ENCODE results near the gene SLC25A15. TPM values are rescaled to one million over a fixed set of nuclear protein-coding genes. Genes with fewer than 3 reads are reported as not detected.

The SLC25A15 gene
- total RNA-seq, 1 experiment from 2014 or later = 24.5 TPM

DNA sequence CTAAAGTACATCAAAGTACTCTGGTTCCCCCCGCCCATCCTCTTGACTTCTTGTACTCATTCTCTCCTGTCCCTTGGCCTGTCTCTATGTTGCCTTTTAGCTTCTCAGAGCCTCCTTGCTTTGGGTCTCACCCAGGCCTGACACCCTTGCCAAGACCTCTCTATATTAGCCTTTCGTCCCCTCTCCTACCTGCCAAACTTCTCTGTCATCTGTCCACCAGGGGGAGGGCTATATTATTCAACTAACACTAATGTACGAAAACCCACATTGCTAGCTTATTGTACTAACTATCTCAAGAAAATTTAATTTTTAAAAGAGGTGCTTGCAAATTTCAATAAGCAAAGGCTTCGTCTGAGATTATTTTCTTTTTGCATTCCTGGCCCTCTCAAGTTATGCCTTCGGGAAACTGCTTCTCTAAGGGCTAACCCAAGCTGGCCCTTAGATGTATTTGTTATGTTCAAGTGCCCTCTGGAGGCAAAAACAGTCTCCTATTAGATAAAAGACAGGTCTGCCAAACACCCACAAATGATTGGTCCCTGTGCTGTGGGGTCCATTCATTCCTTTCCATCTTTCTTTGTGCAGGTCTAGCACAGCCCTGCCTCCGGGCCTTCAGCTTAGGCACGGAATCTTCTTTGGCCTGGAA is 12.1 kb upstream of the SLC25A15 start:
- ATAC-seq (peak; percentile 88), DNase-seq (ENCODE audit: low read depth, low spot score) (peak; percentile 65)
- no peaks in the 10 kb centered on the region for H3K36me3 ChIP-seq (ENCODE audit: control insufficient read depth in 1 of 2, insufficient read depth in 2 of 2, low read length in 2 of 2)
- no peaks in the 10 kb centered on the region for H3K79me2 ChIP-seq (ENCODE audit: insufficient read depth, low read length)
- no peak overlapping the region for H3K9ac ChIP-seq (ENCODE audit: low read length)
- H3K4me1 ChIP-seq (ENCODE audit: control insufficient read depth in 1 of 2, insufficient read depth in 2 of 2, low read length in 2 of 2) = peaks cover 12 to 32% of the 10 kb centered on the region in 2 experiments
- peak overlapping the region; percentile 94 for H2AFZ ChIP-seq (ENCODE audit: low read depth, low read length, poor library complexity, severe bottlenecking)
- no peaks in the 10 kb centered on the region for H4K20me1 ChIP-seq (ENCODE audit: insufficient read depth)
- no peaks in the 10 kb centered on the region for H3K27me3 ChIP-seq (ENCODE audit: insufficient read depth, low read length)
- RAD21 ChIA-PET (ENCODE audit: low non-redundant PET in 1 of 2, low total read pairs in 2 of 2, uncharacterized antibody in 2 of 2, unreplicated experiment in 2 of 2) = no interaction called here
- CTCF ChIA-PET = interaction anchor here (0.7 to 1.6 kb wide), 20 partner anchors 10 to 1726 kb away, joined by 3 to 11 read pairs (median 4); partner anchors contain the start of genes ELF1 and SLC25A15
- H3K9me2 ChIP-seq (ENCODE audit: insufficient read depth) = no peaks in the 10 kb centered on the region
- TF ChIP-seq RAD21 (IDR thresholded peaks at IDR 0.05; ENCODE audit: low read depth) (peak; percentile 81), EGR1 (IDR thresholded peaks at IDR 0.05; ENCODE audit: low read depth) (no peak), YY1 (IDR thresholded peaks at IDR 0.05; ENCODE audit: extremely low read depth, insufficient replicate concordance, low read depth, low read length) (no peak)
- TF ChIP-seq, protein P1, sequence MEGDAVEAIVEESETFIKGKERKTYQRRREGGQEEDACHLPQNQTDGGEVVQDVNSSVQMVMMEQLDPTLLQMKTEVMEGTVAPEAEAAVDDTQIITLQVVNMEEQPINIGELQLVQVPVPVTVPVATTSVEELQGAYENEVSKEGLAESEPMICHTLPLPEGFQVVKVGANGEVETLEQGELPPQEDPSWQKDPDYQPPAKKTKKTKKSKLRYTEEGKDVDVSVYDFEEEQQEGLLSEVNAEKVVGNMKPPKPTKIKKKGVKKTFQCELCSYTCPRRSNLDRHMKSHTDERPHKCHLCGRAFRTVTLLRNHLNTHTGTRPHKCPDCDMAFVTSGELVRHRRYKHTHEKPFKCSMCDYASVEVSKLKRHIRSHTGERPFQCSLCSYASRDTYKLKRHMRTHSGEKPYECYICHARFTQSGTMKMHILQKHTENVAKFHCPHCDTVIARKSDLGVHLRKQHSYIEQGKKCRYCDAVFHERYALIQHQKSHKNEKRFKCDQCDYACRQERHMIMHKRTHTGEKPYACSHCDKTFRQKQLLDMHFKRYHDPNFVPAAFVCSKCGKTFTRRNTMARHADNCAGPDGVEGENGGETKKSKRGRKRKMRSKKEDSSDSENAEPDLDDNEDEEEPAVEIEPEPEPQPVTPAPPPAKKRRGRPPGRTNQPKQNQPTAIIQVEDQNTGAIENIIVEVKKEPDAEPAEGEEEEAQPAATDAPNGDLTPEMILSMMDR (IDR thresholded peaks at IDR 0.05 in 2 of 3, conservative IDR thresholded peaks at IDR 0.05 in 1 of 3; ENCODE audit: borderline replicate concordance in 1 of 3, insufficient read depth in 1 of 3, low read depth in 2 of 3, low read length in 2 of 3) = peak; percentile 58 to 98 (median 81)
- H3K4me2 ChIP-seq (ENCODE audit: low read length) = peak overlapping the region; percentile 72
- H3K4me3 ChIP-seq (replicated peaks in 1 of 2; ENCODE audit: low read depth in 1 of 2, low read length in 2 of 2) = peak overlapping the region in 1 of 2 experiments; percentile 40; a peak in 2 of 4 replicates
- 0 out of 2 replicates have a peak overlapping the region, but pooled peaks have one; percentile 4 for H3K27ac ChIP-seq (ENCODE audit: low read depth, low read length)
- intact Hi-C loops (cut with micrococcal nuclease) = loop anchor here (5.0 to 10.0 kb wide), 3 partner anchors 218 to 1090 kb away; no protein-coding TSS in a partner anchor
- no TSS peak for BruUV-seq (replicated peaks)
- H3K9me3 ChIP-seq (ENCODE audit: control insufficient read depth in 1 of 2, insufficient read depth in 1 of 2, low read depth in 1 of 2, low read length in 2 of 2) = no peaks in the 10 kb centered on the region
- POLR2A ChIA-PET = interaction anchor here (1.0 kb wide), 1 partner anchor 12 kb away, joined by 3 read pairs; the partner anchor contains the start of gene SLC25A15

DNA sequence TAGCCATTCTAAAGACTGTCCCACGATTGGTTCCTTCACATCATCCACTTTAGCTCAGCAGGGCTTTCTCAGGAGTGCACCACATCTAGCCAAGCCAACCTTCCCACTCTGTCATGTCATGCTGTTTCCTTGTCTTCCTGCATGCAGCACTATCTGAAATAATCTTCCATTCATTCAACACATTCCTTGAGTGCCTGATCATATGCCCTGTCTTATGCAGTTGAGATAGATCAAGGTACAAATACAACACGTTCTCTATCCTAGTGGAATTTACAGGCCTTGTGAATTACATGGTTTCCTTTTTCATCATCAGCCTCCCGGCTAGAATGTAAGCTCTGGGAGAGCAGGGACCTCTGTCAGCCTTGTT is 11.6 kb upstream of the SLC25A15 start:
- no peak for DNase-seq (ENCODE audit: low read depth, low spot score)
- POLR2A ChIA-PET = interaction anchor here (1.0 kb wide), 1 partner anchor 12 kb away, joined by 3 read pairs; the partner anchor contains the start of gene SLC25A15
- Histone ChIP-seq H3K9me3 (ENCODE audit: control insufficient read depth in 1 of 2, insufficient read depth in 1 of 2, low read depth in 1 of 2, low read length in 2 of 2) (no peaks in the 10 kb centered on the region), H3K9ac (ENCODE audit: low read length) (no peak overlapping the region), H3K27ac (ENCODE audit: low read depth, low read length) (no peak overlapping the region), H3K4me2 (ENCODE audit: low read length) (peak overlapping the region; percentile 72), H3K9me2 (ENCODE audit: insufficient read depth) (no peaks in the 10 kb centered on the region), H3K36me3 (ENCODE audit: control insufficient read depth in 1 of 2, insufficient read depth in 2 of 2, low read length in 2 of 2) (no peaks in the 10 kb centered on the region), H4K20me1 (ENCODE audit: insufficient read depth) (no peaks in the 10 kb centered on the region), H3K4me3 (replicated peaks in 1 of 2; ENCODE audit: low read depth in 1 of 2, low read length in 2 of 2) (0 out of 4 replicates have a peak overlapping the region, but pooled peaks of 1 of the 2 experiments have one; percentile 40), H2AFZ (ENCODE audit: low read depth, low read length, poor library complexity, severe bottlenecking) (peak overlapping the region; percentile 94), H3K27me3 (ENCODE audit: insufficient read depth, low read length) (no peaks in the 10 kb centered on the region), H3K79me2 (ENCODE audit: insufficient read depth, low read length) (no peaks in the 10 kb centered on the region), H3K4me1 (ENCODE audit: control insufficient read depth in 1 of 2, insufficient read depth in 2 of 2, low read length in 2 of 2) (peaks cover 12 to 32% of the 10 kb centered on the region in 2 experiments)
- CTCF ChIA-PET = interaction anchor here (0.7 to 1.6 kb wide), 19 partner anchors 9 to 1166 kb away, joined by 3 to 11 read pairs (median 4); partner anchors contain the start of genes ELF1 and SLC25A15
- intact Hi-C loops (cut with micrococcal nuclease) = loop anchor here (5.0 to 10.0 kb wide), 3 partner anchors 217 to 1090 kb away; no protein-coding TSS in a partner anchor
- BruUV-seq (replicated peaks) = no TSS peak
- ATAC-seq = no peak; the same call in 1 of the 2 replicates
- RAD21 ChIA-PET (ENCODE audit: low non-redundant PET in 1 of 2, low total read pairs in 2 of 2, uncharacterized antibody in 2 of 2, unreplicated experiment in 2 of 2) = no interaction called here
- TF ChIP-seq FOSL1 (IDR thresholded peaks at IDR 0.05; ENCODE audit: low read depth) = no peak
- no peak for TF ChIP-seq JUND (IDR thresholded peaks at IDR 0.05)
- no peak for TF ChIP-seq EGR1 (IDR thresholded peaks at IDR 0.05; ENCODE audit: low read depth)
- TF ChIP-seq, protein P2, sequence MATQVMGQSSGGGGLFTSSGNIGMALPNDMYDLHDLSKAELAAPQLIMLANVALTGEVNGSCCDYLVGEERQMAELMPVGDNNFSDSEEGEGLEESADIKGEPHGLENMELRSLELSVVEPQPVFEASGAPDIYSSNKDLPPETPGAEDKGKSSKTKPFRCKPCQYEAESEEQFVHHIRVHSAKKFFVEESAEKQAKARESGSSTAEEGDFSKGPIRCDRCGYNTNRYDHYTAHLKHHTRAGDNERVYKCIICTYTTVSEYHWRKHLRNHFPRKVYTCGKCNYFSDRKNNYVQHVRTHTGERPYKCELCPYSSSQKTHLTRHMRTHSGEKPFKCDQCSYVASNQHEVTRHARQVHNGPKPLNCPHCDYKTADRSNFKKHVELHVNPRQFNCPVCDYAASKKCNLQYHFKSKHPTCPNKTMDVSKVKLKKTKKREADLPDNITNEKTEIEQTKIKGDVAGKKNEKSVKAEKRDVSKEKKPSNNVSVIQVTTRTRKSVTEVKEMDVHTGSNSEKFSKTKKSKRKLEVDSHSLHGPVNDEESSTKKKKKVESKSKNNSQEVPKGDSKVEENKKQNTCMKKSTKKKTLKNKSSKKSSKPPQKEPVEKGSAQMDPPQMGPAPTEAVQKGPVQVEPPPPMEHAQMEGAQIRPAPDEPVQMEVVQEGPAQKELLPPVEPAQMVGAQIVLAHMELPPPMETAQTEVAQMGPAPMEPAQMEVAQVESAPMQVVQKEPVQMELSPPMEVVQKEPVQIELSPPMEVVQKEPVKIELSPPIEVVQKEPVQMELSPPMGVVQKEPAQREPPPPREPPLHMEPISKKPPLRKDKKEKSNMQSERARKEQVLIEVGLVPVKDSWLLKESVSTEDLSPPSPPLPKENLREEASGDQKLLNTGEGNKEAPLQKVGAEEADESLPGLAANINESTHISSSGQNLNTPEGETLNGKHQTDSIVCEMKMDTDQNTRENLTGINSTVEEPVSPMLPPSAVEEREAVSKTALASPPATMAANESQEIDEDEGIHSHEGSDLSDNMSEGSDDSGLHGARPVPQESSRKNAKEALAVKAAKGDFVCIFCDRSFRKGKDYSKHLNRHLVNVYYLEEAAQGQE (IDR thresholded peaks at IDR 0.05; ENCODE audit: low read depth) = no peak
- TF ChIP-seq, protein P3, sequence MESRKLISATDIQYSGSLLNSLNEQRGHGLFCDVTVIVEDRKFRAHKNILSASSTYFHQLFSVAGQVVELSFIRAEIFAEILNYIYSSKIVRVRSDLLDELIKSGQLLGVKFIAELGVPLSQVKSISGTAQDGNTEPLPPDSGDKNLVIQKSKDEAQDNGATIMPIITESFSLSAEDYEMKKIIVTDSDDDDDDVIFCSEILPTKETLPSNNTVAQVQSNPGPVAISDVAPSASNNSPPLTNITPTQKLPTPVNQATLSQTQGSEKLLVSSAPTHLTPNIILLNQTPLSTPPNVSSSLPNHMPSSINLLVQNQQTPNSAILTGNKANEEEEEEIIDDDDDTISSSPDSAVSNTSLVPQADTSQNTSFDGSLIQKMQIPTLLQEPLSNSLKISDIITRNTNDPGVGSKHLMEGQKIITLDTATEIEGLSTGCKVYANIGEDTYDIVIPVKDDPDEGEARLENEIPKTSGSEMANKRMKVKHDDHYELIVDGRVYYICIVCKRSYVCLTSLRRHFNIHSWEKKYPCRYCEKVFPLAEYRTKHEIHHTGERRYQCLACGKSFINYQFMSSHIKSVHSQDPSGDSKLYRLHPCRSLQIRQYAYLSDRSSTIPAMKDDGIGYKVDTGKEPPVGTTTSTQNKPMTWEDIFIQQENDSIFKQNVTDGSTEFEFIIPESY (IDR thresholded peaks at IDR 0.05; ENCODE audit: extremely low read depth, insufficient replicate concordance, low read length) = no peak
- no peak for TF ChIP-seq ZFX (IDR thresholded peaks at IDR 0.05)
- no peak for TF ChIP-seq EZH2 (IDR thresholded peaks at IDR 0.05)

Data from HCT116 (cell line).